Right atrium auricular region (tissue), 2 donors: ENCODE data around the gene LRTM1. TPM values are rescaled to one million over a fixed set of nuclear protein-coding genes. Genes with fewer than 3 reads are reported as not detected.

Experiments used
- DNase-seq: peaks from one replicate; pipeline ENCODE4 v3.0.0-alpha.2; 2019; ENCODE audit warnings: low spot score
- H3K27ac ChIP-seq, 2 donors: fragments of 200-600 bp; sonication (generic); 1 replicate in 1 of 2; 2 replicates in 1 of 2; pipeline ENCODE4 v1.5.1; 2016 to 2019
- H3K27me3 ChIP-seq, 2 donors: fragments of 200-600 bp; sonication (generic); one replicate each; pipeline versions ENCODE4 v1.5.1 to v1.6.0; 2017 to 2019
- H3K36me3 ChIP-seq: fragments of 200-600 bp; sonication (generic); one replicate; pipeline ENCODE4 v1.5.1; 2016
- H3K4me1 ChIP-seq, 2 donors: fragments of 200-600 bp; sonication (generic); one replicate each; pipeline versions ENCODE4 v1.5.1 to v1.6.0; 2017 to 2019
- H3K4me3 ChIP-seq, 2 donors: fragments of 200-600 bp; sonication (generic); 1 replicate in 1 of 2; 2 replicates in 1 of 2; pipeline ENCODE4 v1.5.1; 2017 to 2019; ENCODE audit warnings: mild to moderate bottlenecking in 1 of 2, moderate library complexity in 1 of 2
- H3K9me3 ChIP-seq, 2 donors: fragments of 200-600 bp; sonication (generic); one replicate each; pipeline ENCODE4 v1.5.1; 2019
- CTCF ChIP-seq, 2 donors: fragments of 200-600 bp; sonication (generic); IDR thresholded peaks; one replicate each; pipeline ENCODE4 v1.5.1; 2019; ENCODE audit warnings: antibody characterized with exemption in 2 of 2
- total RNA-seq, 2 donors: library from RNA; depleted of rRNA; stranded (reverse); fragments of >200 nt; gene quantifications; one replicate each; pipeline ENCODE4 v1.1.0, GENCODE V29; 2016

The LRTM1 gene
- total RNA-seq, 2 donors from 2014 or later, result not detected

- DNase-seq, result no peak
- Histone ChIP-seq H3K9me3 (peaks cover 0 to 7% of the 10 kb centered on the region in 2 donors), H3K4me1 (no peaks in the 10 kb centered on the region), H3K36me3 (peaks cover 6% of the 10 kb centered on the region), H3K4me3 (no peak overlapping the region), H3K27ac (no peak overlapping the region), H3K27me3 (no peaks in the 10 kb centered on the region)
- TF ChIP-seq CTCF (IDR thresholded peaks at IDR 0.05), result no peak
Observed at GRCh38 chr3:54914180-54914579, 13.7 kb downstream of the LRTM1 start.

- no peak overlapping the region for H3K4me3 ChIP-seq
- no peaks in the 10 kb centered on the region for H3K27me3 ChIP-seq
- no peak overlapping the region for H3K27ac ChIP-seq
- TF ChIP-seq CTCF (IDR thresholded peaks at IDR 0.05), result no peak
- H3K36me3 ChIP-seq, result peaks cover 6% of the 10 kb centered on the region
- H3K4me1 ChIP-seq, result no peaks in the 10 kb centered on the region
- DNase-seq, result no peak
- peaks cover 0 to 7% of the 10 kb centered on the region in 2 donors for H3K9me3 ChIP-seq
Observed at GRCh38 chr3:54909191-54909590, 18.7 kb downstream of the LRTM1 start.

- Histone ChIP-seq H3K4me1 (no peaks in the 10 kb centered on the region), H3K9me3 (peaks cover 0 to 4% of the 10 kb centered on the region in 2 donors), H3K27ac (no peak overlapping the region), H3K4me3 (no peak overlapping the region), H3K27me3 (no peaks in the 10 kb centered on the region), H3K36me3 (peaks cover 4% of the 10 kb centered on the region)
- no peak for DNase-seq
- no peak for TF ChIP-seq CTCF (IDR thresholded peaks at IDR 0.05)
Observed at GRCh38 chr3:54906763-54907162, 21.1 kb downstream of the LRTM1 start.

- H3K36me3 ChIP-seq, result no peaks in the 10 kb centered on the region
- no peak overlapping the region for H3K4me3 ChIP-seq
- no peak for DNase-seq
- H3K27ac ChIP-seq, result no peak overlapping the region
- no peaks in the 10 kb centered on the region for H3K27me3 ChIP-seq
- TF ChIP-seq CTCF (IDR thresholded peaks at IDR 0.05), result no peak
- no peaks in the 10 kb centered on the region for H3K9me3 ChIP-seq
- H3K4me1 ChIP-seq, result peaks cover 0 to 8% of the 10 kb centered on the region in 2 donors
Observed at GRCh38 chr3:54905920-54906319, 21.9 kb downstream of the LRTM1 start.

GRCh38 chr3:54905261-54905888 lies 22.5 kb downstream of the LRTM1 start:
- no peaks in the 10 kb centered on the region for H3K36me3 ChIP-seq
- no peak overlapping the region for H3K4me3 ChIP-seq
- TF ChIP-seq CTCF (IDR thresholded peaks at IDR 0.05), result no peak
- no peak for DNase-seq
- H3K4me1 ChIP-seq, result peaks cover 0 to 9% of the 10 kb centered on the region in 2 donors
- no peaks in the 10 kb centered on the region for H3K9me3 ChIP-seq
- H3K27ac ChIP-seq, result no peak overlapping the region
- H3K27me3 ChIP-seq, result no peaks in the 10 kb centered on the region
